Smooth muscle cell (in vitro differentiated cells): ENCODE results near the gene KCTD14. TPM values are rescaled to one million over a fixed set of nuclear protein-coding genes. Genes with fewer than 3 reads are reported as not detected.

Source experiments
- DNase-seq: peaks from one replicate; lab custom pipeline; 2025; ENCODE audit not compliant: unreplicated experiment; lab: John Stamatoyannopoulos, UW
- H2AFZ ChIP-seq: fragments of 200-600 bp; sonication (generic); 2 replicates; pipeline ENCODE4 v1.6.0; 2016; ENCODE audit warnings: antibody characterized with exemption, low read depth, mild to moderate bottlenecking
- H3F3A ChIP-seq: fragments of 200-600 bp; sonication (generic); 2 replicates; pipeline ENCODE4 v1.6.0; 2017; ENCODE audit warnings: antibody characterized with exemption, low read depth
- H3K27ac ChIP-seq: fragments of 200-600 bp; sonication (generic); 2 replicates; pipeline ENCODE4 v1.5.1; 2016; ENCODE audit warnings: low read depth, mild to moderate bottlenecking
- H3K27me3 ChIP-seq: fragments of 200-600 bp; sonication (generic); 2 replicates; pipeline ENCODE4 v1.6.1; 2016; ENCODE audit warnings: low read depth, mild to moderate bottlenecking
- H3K36me3 ChIP-seq: fragments of 200-600 bp; sonication (generic); 2 replicates; pipeline ENCODE4 v1.5.1; 2016; ENCODE audit warnings: low read depth
- H3K4me1 ChIP-seq: fragments of 200-600 bp; sonication (generic); 2 replicates; pipeline ENCODE4 v1.5.1; 2016; ENCODE audit warnings: low read depth
- H3K4me2 ChIP-seq: fragments of 200-600 bp; sonication (generic); 2 replicates; pipeline ENCODE4 v1.6.0; 2016; ENCODE audit warnings: mild to moderate bottlenecking
- H3K4me3 ChIP-seq: fragments of 200-600 bp; sonication (generic); 2 replicates; pipeline ENCODE4 v1.5.1; 2016; ENCODE audit warnings: mild to moderate bottlenecking
- H3K79me2 ChIP-seq: fragments of 200-600 bp; sonication (generic); 2 replicates; pipeline ENCODE4 v1.6.0; 2016; ENCODE audit warnings: low read depth, mild to moderate bottlenecking
- H3K9ac ChIP-seq: fragments of 200-600 bp; sonication (generic); 2 replicates; pipeline ENCODE4 v1.6.0; 2016; ENCODE audit warnings: low read depth
- H3K9me3 ChIP-seq: fragments of 200-600 bp; sonication (generic); replicated peaks from 2 replicates; pipeline ENCODE4 v1.5.1; 2016; ENCODE audit warnings: low read depth
- H4K20me1 ChIP-seq: fragments of 200-600 bp; sonication (generic); 2 replicates; pipeline ENCODE4 v1.6.0; 2016; ENCODE audit warnings: low read depth
- WGBS: methylation state at CpG from one replicate; pipeline ENCODE4 v1.1.7; 2016; ENCODE audit warnings: low lambda C conversion rate; 5-methylcytosine and 5-hydroxymethylcytosine counted together
- polyA plus RNA-seq: library from polyadenylated mRNA; unstranded; fragments of >200 nt; fragmentation: Nextera tagmentation; extraction: Ambion mirVana; gene quantifications from 2 replicates; pipeline ENCODE4 v1.2.1, GENCODE V29; 2016
- total RNA-seq: library from RNA; depleted of rRNA; stranded (reverse); fragments of >200 nt; gene quantifications from 2 replicates; pipeline ENCODE4 v1.2.3, GENCODE V29; 2014
- TF ChIP-seq, protein P1 (sequence below): fragments of 200-600 bp; sonication (generic); IDR thresholded peaks from 2 replicates; pipeline ENCODE4 v1.5.1; 2017; ENCODE audit warnings: borderline replicate concordance, mild to moderate bottlenecking, antibody characterized with exemption; ENCODE audit not compliant: insufficient read depth, poor library complexity, severe bottlenecking

The KCTD14 gene
- total and polyA plus RNA-seq, 2 experiments from 2014 or later: 1.5 to 1.7 TPM

DNA sequence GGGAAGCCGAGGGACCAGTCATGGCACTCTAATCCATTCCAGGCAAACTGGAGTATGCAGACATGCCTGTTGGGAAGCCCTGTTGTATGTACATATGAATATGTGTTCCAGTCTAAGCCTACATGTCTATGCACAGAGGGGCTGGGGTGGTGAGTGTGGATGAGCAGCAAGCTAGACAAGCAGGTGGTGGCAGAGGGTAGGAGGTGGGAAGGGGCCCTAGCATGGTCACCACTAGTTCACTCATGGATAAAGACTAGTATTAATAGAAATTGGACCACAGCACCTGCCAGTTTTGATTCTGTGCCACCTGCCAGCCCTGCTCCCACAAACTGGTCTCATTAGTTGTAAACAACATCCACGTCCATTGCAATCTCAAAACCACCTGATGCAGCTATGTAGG is 42.1 kb upstream of the KCTD14 start:
- TF ChIP-seq, protein P1, sequence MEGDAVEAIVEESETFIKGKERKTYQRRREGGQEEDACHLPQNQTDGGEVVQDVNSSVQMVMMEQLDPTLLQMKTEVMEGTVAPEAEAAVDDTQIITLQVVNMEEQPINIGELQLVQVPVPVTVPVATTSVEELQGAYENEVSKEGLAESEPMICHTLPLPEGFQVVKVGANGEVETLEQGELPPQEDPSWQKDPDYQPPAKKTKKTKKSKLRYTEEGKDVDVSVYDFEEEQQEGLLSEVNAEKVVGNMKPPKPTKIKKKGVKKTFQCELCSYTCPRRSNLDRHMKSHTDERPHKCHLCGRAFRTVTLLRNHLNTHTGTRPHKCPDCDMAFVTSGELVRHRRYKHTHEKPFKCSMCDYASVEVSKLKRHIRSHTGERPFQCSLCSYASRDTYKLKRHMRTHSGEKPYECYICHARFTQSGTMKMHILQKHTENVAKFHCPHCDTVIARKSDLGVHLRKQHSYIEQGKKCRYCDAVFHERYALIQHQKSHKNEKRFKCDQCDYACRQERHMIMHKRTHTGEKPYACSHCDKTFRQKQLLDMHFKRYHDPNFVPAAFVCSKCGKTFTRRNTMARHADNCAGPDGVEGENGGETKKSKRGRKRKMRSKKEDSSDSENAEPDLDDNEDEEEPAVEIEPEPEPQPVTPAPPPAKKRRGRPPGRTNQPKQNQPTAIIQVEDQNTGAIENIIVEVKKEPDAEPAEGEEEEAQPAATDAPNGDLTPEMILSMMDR: no peak
- Histone ChIP-seq H3K4me2 (no peak overlapping the region), H3K9ac (no peak overlapping the region), H3K4me3 (no peak overlapping the region), H3K36me3 (no peaks in the 10 kb centered on the region), H3K9me3 (no peaks in the 10 kb centered on the region), H3K27ac (no peak overlapping the region), H4K20me1 (peaks cover 12% of the 10 kb centered on the region), H3K27me3 (no peaks in the 10 kb centered on the region), H2AFZ (no peak overlapping the region), H3K79me2 (peaks cover 3% of the 10 kb centered on the region), H3F3A (no peaks in the 10 kb centered on the region), H3K4me1 (no peaks in the 10 kb centered on the region)
- no peak for DNase-seq
- WGBS: 97% methylated on average over 2 of the region's 2 CpGs

DNA sequence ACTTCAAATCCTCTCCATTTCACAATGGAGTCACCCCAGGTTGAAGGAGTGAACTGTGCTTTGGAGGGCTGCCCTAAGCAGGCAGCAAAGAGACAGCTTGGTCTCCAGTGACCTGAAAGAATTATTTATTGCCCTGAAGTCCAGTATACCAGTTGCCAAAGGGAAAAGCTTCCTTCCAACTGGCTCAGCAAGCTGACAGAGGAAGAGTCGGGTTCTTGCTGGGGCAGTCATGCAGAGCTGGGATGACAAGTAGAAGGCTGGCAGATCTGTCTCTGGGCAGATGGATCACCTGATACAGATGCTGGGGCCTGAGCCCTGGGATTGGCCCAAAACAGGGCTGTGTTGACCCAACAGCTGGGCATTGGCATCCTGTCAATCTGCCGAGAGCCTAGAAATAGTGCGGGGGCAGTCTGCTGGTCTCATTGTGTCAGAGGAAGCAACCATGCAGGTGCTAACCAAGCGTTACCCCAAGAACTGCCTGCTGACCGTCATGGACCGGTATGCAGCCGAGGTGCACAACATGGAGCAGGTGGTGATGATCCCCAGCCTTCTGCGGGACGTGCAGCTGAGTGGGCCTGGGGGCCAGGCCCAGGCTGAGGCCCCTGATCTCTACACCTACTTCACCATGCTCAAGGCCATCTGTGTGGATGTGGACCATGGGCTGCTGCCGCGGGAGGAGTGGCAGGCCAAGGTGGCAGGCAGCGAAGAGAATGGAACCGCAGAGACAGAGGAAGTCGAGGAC is 40.5 kb upstream of the KCTD14 start, which contains the start of gene THRSP:
TSS of gene THRSP (plus strand) at position 422 of the 742 bp plus-strand sequence. CDS start at position 443, 21 bp downstream.
- 96% methylated on average over 14 of the region's 14 CpGs for WGBS
- Histone ChIP-seq H3F3A (no peaks in the 10 kb centered on the region), H3K4me1 (no peaks in the 10 kb centered on the region), H3K79me2 (no peaks in the 10 kb centered on the region), H3K4me2 (no peak within 1 kb of the TSS), H3K27me3 (no peaks in the 10 kb centered on the region), H3K27ac (no peak within 1 kb of the TSS), H4K20me1 (no peaks in the 10 kb centered on the region), H3K9ac (no peak within 1 kb of the TSS), H3K4me3 (no peak within 1 kb of the TSS), H3K36me3 (no peaks in the 10 kb centered on the region), H3K9me3 (no peaks in the 10 kb centered on the region), H2AFZ (no peak within 1 kb of the TSS)
- no peak for DNase-seq
- TF ChIP-seq, protein P1: no peak

DNA sequence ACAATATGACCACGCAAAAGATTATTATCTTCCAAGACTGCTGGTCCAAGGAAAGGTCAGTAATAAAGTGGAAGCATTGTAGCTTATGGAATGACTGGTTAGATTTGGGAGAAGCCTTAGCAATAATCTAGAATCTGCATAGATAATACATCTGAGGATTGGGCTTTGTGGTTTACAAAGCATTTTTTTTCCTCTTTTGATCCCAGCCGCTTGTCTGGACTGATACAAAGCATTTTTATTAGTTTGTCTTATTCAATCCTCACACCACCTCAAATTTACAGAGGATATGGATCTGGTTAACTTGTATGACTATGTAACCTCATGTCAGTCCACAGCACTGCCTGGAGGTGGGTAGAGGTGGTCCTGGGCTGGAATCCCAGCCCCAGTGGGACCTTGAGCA is 39.6 kb upstream of the KCTD14 start:
- Histone ChIP-seq H3K4me1 (no peaks in the 10 kb centered on the region), H3K27ac (no peak overlapping the region), H3F3A (no peaks in the 10 kb centered on the region), H3K27me3 (no peaks in the 10 kb centered on the region), H2AFZ (no peak overlapping the region), H3K9ac (no peak overlapping the region), H3K36me3 (no peaks in the 10 kb centered on the region), H3K4me2 (no peak overlapping the region), H3K4me3 (no peak overlapping the region), H4K20me1 (no peaks in the 10 kb centered on the region), H3K79me2 (no peaks in the 10 kb centered on the region), H3K9me3 (no peaks in the 10 kb centered on the region)
- no peak for DNase-seq
- TF ChIP-seq, protein P1: no peak
- WGBS: 55% methylated on average over 2 of the region's 2 CpGs

DNA sequence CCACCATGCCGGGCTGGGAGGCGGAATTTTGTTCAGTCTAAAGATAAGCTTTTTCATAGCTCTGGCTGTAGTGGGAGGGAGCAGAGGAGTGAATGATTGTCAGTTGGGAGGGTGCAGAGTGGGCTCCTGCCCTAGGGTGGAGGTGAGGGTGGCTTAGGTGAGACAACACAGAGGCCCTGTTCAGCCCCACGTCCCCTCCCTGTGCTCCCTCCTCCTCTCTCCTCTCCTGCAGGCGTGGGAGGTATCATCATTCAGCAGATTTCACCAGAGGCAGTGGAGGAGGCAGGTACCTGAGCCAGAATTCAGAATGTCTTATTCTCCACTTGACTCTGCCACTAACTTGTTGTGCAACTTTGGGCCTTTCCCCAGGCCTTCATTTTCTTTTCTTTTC is 38.8 kb upstream of the KCTD14 start:
- no peaks in the 10 kb centered on the region for H3K36me3 ChIP-seq
- no peak for DNase-seq
- no peak overlapping the region for H3K4me3 ChIP-seq
- no peaks in the 10 kb centered on the region for H3F3A ChIP-seq
- no peak overlapping the region for H2AFZ ChIP-seq
- no peaks in the 10 kb centered on the region for H3K4me1 ChIP-seq
- no peaks in the 10 kb centered on the region for H4K20me1 ChIP-seq
- 54% methylated on average over 4 of the region's 4 CpGs for WGBS
- TF ChIP-seq, protein P1: no peak
- no peak overlapping the region for H3K9ac ChIP-seq
- H3K9me3 ChIP-seq: no peaks in the 10 kb centered on the region
- H3K27ac ChIP-seq: no peak overlapping the region
- no peaks in the 10 kb centered on the region for H3K79me2 ChIP-seq
- no peak overlapping the region for H3K4me2 ChIP-seq
- H3K27me3 ChIP-seq: no peaks in the 10 kb centered on the region
